Endothelial cell of umbilical vein (primary cell): Measurements from ENCODE around the gene CENPL. TPM values are rescaled to one million over a fixed set of nuclear protein-coding genes. Genes with fewer than 3 reads are reported as not detected.

ENCODE experiments used
- Bru-seq: library from RNA; stranded (reverse); fragments of 400-500 nt; gene quantifications from one replicate; lab custom pipeline; 2021; lab: Mats Ljungman, UMichigan
- BruChase-seq, 2 experiments: library from RNA; stranded (reverse); fragments of 400-500 nt; gene quantifications; one replicate each; lab custom pipeline; 2021; lab: Mats Ljungman, UMichigan
- BruUV-seq: library from RNA; stranded (reverse); fragments of 400-500 nt; replicated peaks from 2 replicates; lab custom pipeline; 2021; lab: Mats Ljungman, UMichigan
- CTCF ChIA-PET: fragments of 300-600, 350-600 bp; sonication (Branson Sonifier 250); formaldehyde crosslinking; loops from one replicate; lab custom pipeline; 2021; ENCODE audit warnings: antibody characterized with exemption, inconsistent platforms; lab: Charles Lee
- POLR2A ChIA-PET: fragments of 300-600, 350-600 bp; sonication (Branson Sonifier 250); formaldehyde crosslinking; loops from one replicate; lab custom pipeline; 2021; ENCODE audit warnings: antibody characterized with exemption, inconsistent platforms; lab: Charles Lee
- DNase-seq: peaks from one replicate; pipeline ENCODE4 v3.0.0-alpha.2; 2011; ENCODE audit warnings: low read depth, low spot score
- FAIRE-seq: peaks from 2 replicates; lab custom pipeline; 2011; peaks lifted over from hg19 to GRCh38; lab: Jason Lieb, UNC
- H2AFZ ChIP-seq: 2 replicates; pipeline ENCODE4 v1.6.0; 2012; ENCODE audit warnings: low read depth, low read length, control low read depth, inconsistent platforms
- H3K27ac ChIP-seq: 2 replicates; pipeline ENCODE4 v1.5.1; 2011; ENCODE audit warnings: low read depth, mild to moderate bottlenecking, control low read depth, low read length, moderate library complexity; ENCODE audit not compliant: insufficient read depth
- H3K27me3 ChIP-seq, 2 experiments: 2 replicates each; pipeline versions ENCODE4 v1.6.0 to v1.6.1; 2011; ENCODE audit warnings: low read length in 2 of 2, mixed read lengths in 1 of 2; ENCODE audit not compliant: control insufficient read depth in 2 of 2, insufficient read depth in 2 of 2
- H3K36me3 ChIP-seq, 2 experiments: 2 replicates in 1 of 2; 3 replicates in 1 of 2; pipeline ENCODE4 v1.5.1; 2011; ENCODE audit warnings: low read length in 2 of 2, mild to moderate bottlenecking in 1 of 2, moderate library complexity in 1 of 2; ENCODE audit not compliant: control insufficient read depth in 2 of 2, insufficient read depth in 2 of 2; ENCODE audit errors: extremely low read depth in 1 of 2
- H3K4me1 ChIP-seq: 3 replicates; pipeline ENCODE4 v1.5.1; 2011; ENCODE audit warnings: mild to moderate bottlenecking, low read length; ENCODE audit not compliant: control insufficient read depth, insufficient read depth; ENCODE audit errors: extremely low read depth
- H3K4me2 ChIP-seq: 2 replicates; pipeline ENCODE4 v1.6.1; 2011; ENCODE audit warnings: low read length, control low read depth, mixed read lengths; ENCODE audit not compliant: insufficient read depth
- H3K4me3 ChIP-seq, 3 experiments: fragments of 200-600 bp in 1 of 3; sonication (generic), shearing (Covaris generic) in 1 of 3; replicated peaks in 1 of 3; 2 replicates each; pipeline ENCODE4 v1.5.1; 2011 to 2016; ENCODE audit warnings: control low read depth in 3 of 3, low read length in 3 of 3, mild to moderate bottlenecking in 2 of 3, inconsistent platforms in 1 of 3, low read depth in 1 of 3, moderate library complexity in 1 of 3; ENCODE audit not compliant: insufficient read depth in 1 of 3
- H3K79me2 ChIP-seq: 2 replicates; pipeline ENCODE4 v1.6.0; 2012; ENCODE audit warnings: low read length, inconsistent platforms; ENCODE audit not compliant: control insufficient read depth, insufficient read depth
- H3K9ac ChIP-seq: replicated peaks from 2 replicates; pipeline ENCODE3; 2011; ENCODE audit warnings: low read length, control low read depth; ENCODE audit not compliant: insufficient read depth; ENCODE audit errors: extremely low read depth
- H3K9me1 ChIP-seq: replicated peaks from 3 replicates; pipeline ENCODE4 v1.6.0; 2011; ENCODE audit warnings: mild to moderate bottlenecking, low read length; ENCODE audit not compliant: control insufficient read depth, insufficient read depth; ENCODE audit errors: extremely low read depth
- H3K9me3 ChIP-seq: replicated peaks from 2 replicates; pipeline ENCODE4 v1.5.1; 2012; ENCODE audit warnings: low read length, inconsistent platforms; ENCODE audit not compliant: control insufficient read depth, insufficient read depth
- H4K20me1 ChIP-seq: replicated peaks from 2 replicates; pipeline ENCODE3; 2011; ENCODE audit warnings: mild to moderate bottlenecking, low read length; ENCODE audit not compliant: control insufficient read depth, insufficient read depth; ENCODE audit errors: extremely low read depth
- FOS ChIP-seq: IDR thresholded peaks from 2 replicates; pipeline ENCODE4 v1.6.1; 2011; ENCODE audit warnings: mild to moderate bottlenecking, low read length, moderate library complexity, borderline replicate concordance; ENCODE audit not compliant: insufficient read depth
- GATA2 ChIP-seq: IDR thresholded peaks from 2 replicates; pipeline ENCODE4 v1.7.0; 2011; ENCODE audit warnings: low read depth, mild to moderate bottlenecking, moderate library complexity, mixed read lengths, low read length; ENCODE audit not compliant: insufficient read length, insufficient read depth
- JUN ChIP-seq: IDR thresholded peaks from 2 replicates; pipeline ENCODE4 v1.6.1; 2011; ENCODE audit warnings: borderline replicate concordance, low read depth; ENCODE audit not compliant: insufficient read length, insufficient read depth
- POLR2A ChIP-seq: IDR thresholded peaks from 2 replicates; pipeline ENCODE4 v1.6.1; 2012; ENCODE audit warnings: low read depth, mild to moderate bottlenecking, control low read depth, low read length
- POLR2AphosphoS5 ChIP-seq: IDR thresholded peaks from 2 replicates; pipeline ENCODE4 v1.6.1; 2012; ENCODE audit warnings: low read depth, mild to moderate bottlenecking, control low read depth, low read length, moderate library complexity; ENCODE audit not compliant: insufficient read depth
- dilution Hi-C: fragments of 300-500 bp; cut with MboI; formaldehyde crosslinking; loops from one replicate; pipeline ENCODE4 v1.15.0; 2019; ENCODE audit warnings: low sequenced_read_pairs; ENCODE audit not compliant: extremely low pct_ligation_motif_present
- intact Hi-C: fragments of 100-400 bp; cut with micrococcal nuclease; formaldehyde crosslinking; loops from one replicate; pipeline ENCODE4 v1.10.0; 2022
- long read RNA-seq: library from polyadenylated mRNA; stranded (forward); transcript quantifications from one replicate; pipeline ENCODE4 v2.0.0, GENCODE V29; 2021
- polyA minus RNA-seq, 3 experiments: library from RNA; depleted of rRNA, polyadenylated mRNA; stranded (reverse); fragments of >200 nt; gene quantifications; 1 replicate in 1 of 3; 2 replicates in 2 of 3; pipeline ENCODE4 v1.2.3, GENCODE V29; 2011
- polyA plus RNA-seq, 4 experiments: library from polyadenylated mRNA; depleted of rRNA in 3 of 4; stranded (reverse) in 3 of 4; unstranded in 1 of 4; fragments of >200 nt; gene quantifications; 2 replicates each; pipeline versions ENCODE4 v1.2.1 to v1.2.3, GENCODE V29; 2011 to 2012; ENCODE audit warnings: missing spikeins in 1 of 4
- total RNA-seq: library from RNA; stranded (reverse); gene quantifications from 2 replicates; pipeline ENCODE4 v1.2.3, GENCODE V29; 2021

CENPL gene
- 19.0 and 20.8 TPM in 2 replicates for total RNA-seq
- polyA plus RNA-seq: 5.9 and 6.6 TPM in 2 replicates
- polyA plus RNA-seq (2011; cell fraction: cytosol; rRNA removed): 10.3 and 11.4 TPM in 2 replicates
- 6.2 and 8.4 TPM in 2 replicates for polyA plus RNA-seq (2011; cell fraction: nucleus; rRNA removed)
- 5.4 and 14.6 TPM in 2 replicates for polyA plus RNA-seq (2012)
- 18.6 and 20.1 TPM in 2 replicates for polyA minus RNA-seq
- 22.5 TPM for polyA minus RNA-seq (2011; cell fraction: cytosol; rRNA and poly(A)+ RNA removed)
- 9.4 and 9.6 TPM in 2 replicates for polyA minus RNA-seq (2011; cell fraction: nucleus; rRNA and poly(A)+ RNA removed)
- percentile 79 among the genes with signal in this experiment for Bru-seq, nascent RNA
- BruChase-seq, experiment 1, labeled RNA remaining after a 6-hour chase: percentile 70 among the genes with signal in this experiment
- percentile 73 among the genes with signal in this experiment for BruChase-seq, experiment 2, labeled RNA remaining after a 2-hour chase
- long read RNA-seq, transcript CENPL-203 (6 exons, 1,771 nt): major isoform, 6 of 17 reads
- long read RNA-seq, partial matches to known transcripts: 0 of 17 reads
- long read RNA-seq, other reads (novel, unspliced or antisense): 8 of 17 reads

GRCh38 chr1:173824315-173825081 is at the start of gene CENPL, which contains the start of gene DARS2:
Gene CENPL, minus strand, starts transcription at chr1:173824883. Its CDS starts 13,584 bp downstream, at chr1:173811299.
Gene DARS2, plus strand, starts transcription at chr1:173824673. Its CDS starts 557 bp downstream, at chr1:173825230.
- Histone ChIP-seq H3K9me3 (no peaks in the 10 kb centered on the region), H3K9ac (peak within 1 kb of the TSS; percentile 98), H2AFZ (peak within 1 kb of the TSS; percentile 91), H3K4me1 (peaks cover 15% of the 10 kb centered on the region), H3K27ac (peak within 1 kb of the TSS; percentile 92), H3K79me2 (peaks cover 46% of the 10 kb centered on the region), H3K9me1 (no peaks in the 10 kb centered on the region), H3K36me3 (no peaks in the 10 kb centered on the region), H4K20me1 (no peaks in the 10 kb centered on the region), H3K4me3 (peak within 1 kb of the TSS; percentile 87 to 92 (median 87)), H3K27me3 (no peaks in the 10 kb centered on the region), H3K4me2 (peak within 1 kb of the TSS; percentile 98)
- dilution Hi-C loops: no loop called here
- FAIRE-seq: peak; percentile 96
- TF ChIP-seq POLR2AphosphoS5 (peak; percentile 70), JUN (no peak), FOS (no peak), POLR2A (peak; percentile 85), GATA2 (peak; percentile 32)
- CTCF ChIA-PET: interaction anchor here (0.6 to 2.8 kb wide), 15 partner anchors 13 to 1083 kb away, joined by 3 to 49 read pairs (median 4); partner anchors contain the start of gene KLHL20
- BruUV-seq: TSS peak; percentile 93
- peak; percentile 98 for DNase-seq
- POLR2A ChIA-PET: interaction anchor here (0.5 to 2.5 kb wide), 5 partner anchors 20 to 394 kb away, joined by 3 to 18 read pairs (median 4); partner anchors contain the start of genes GAS5 and ZBTB37
- intact Hi-C loops: loop anchor here (1.0 to 2.0 kb wide), 9 partner anchors 29 to 1079 kb away; partner anchors contain the start of genes KLHL20, RABGAP1L and ZBTB37
